Measurements from ENCODE around the gene KDM1B.

DNA sequence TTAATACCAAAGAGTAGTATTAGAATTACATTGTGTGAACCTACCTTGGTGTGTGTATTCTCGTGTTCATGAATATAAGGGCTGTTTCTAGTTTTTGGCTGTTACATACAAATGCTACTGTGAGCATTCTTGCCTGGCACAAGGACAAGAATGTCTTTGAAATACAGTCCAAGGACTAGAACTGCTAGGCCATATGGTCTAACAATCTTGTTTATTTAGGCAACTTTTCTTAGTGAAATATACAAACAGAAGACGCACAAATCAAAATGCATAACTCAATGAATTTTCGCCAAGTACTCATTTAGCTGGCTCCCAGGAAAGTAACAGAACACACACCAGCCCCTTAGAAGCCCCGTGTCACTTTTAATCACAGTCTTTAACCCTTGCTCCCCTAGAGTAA is 28.5 kb downstream of the KDM1B start:
- TF ChIP-seq, protein P1, sequence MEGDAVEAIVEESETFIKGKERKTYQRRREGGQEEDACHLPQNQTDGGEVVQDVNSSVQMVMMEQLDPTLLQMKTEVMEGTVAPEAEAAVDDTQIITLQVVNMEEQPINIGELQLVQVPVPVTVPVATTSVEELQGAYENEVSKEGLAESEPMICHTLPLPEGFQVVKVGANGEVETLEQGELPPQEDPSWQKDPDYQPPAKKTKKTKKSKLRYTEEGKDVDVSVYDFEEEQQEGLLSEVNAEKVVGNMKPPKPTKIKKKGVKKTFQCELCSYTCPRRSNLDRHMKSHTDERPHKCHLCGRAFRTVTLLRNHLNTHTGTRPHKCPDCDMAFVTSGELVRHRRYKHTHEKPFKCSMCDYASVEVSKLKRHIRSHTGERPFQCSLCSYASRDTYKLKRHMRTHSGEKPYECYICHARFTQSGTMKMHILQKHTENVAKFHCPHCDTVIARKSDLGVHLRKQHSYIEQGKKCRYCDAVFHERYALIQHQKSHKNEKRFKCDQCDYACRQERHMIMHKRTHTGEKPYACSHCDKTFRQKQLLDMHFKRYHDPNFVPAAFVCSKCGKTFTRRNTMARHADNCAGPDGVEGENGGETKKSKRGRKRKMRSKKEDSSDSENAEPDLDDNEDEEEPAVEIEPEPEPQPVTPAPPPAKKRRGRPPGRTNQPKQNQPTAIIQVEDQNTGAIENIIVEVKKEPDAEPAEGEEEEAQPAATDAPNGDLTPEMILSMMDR (conservative IDR thresholded peaks at IDR 0.05 in 1 of 2, IDR thresholded peaks at IDR 0.05 in 1 of 2; ENCODE audit: low read depth in 1 of 2, low read length in 2 of 2), result no peak
- TF ChIP-seq EZH2 (IDR thresholded peaks at IDR 0.05; ENCODE audit: low read length, missing control alignments), result no peak
